A204.1 (cell line): ENCODE data around the gene HAGH.

Source experiments
- FAIRE-seq: peaks from 2 replicates; lab custom pipeline; 2012; peaks lifted over from hg19 to GRCh38; lab: Jason Lieb, UNC

Gene HAGH

DNA sequence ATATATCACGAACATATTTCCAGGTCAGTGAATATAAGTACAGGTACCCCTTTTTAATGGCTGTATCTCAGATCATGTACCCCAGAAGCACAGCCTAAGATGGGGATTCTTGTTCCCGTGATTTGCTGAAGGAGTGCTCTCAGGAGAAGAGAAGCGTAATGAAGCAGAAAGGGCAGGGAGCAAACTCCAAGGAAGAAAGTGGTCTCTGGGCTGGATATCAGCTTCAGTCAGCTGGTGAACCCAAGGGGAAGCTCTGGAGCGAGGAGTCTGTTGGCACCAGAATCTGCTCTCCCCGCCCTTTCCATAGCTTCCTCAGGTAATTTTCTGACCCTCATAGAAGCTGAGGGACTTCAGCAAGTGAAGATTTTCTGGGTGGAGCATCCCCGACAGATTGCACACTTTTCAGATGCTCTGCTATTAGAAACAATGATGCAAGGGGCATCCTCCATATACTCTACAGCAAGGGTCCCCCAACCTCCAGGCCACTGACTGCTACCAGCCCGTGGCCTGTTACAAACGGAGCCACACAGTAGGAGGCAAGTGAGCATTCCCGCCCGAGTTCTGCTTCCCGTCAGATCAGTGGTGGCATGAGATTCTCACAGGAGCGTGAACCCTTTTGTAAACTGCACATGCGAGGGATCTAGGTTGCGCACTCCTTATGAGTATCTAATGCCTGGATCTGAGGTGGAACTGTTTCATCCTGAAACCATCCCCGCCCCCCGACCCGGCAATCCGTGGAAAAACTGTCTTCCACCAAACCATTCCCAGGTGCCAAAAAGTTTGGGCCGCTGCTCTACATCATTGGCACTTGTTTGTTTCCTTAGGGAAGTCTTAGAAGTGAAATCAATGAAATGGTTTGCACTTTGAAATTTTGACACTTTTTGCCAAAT is 4.8 kb upstream of the HAGH start:
- FAIRE-seq: no peak

- FAIRE-seq: no peak
Measured at GRCh38 chr16:1830213-1830612, 3.6 kb upstream of the HAGH start.

GRCh38 chr16:1828645-1829410 is 2.2 kb upstream of the HAGH start:
- FAIRE-seq: no peak

DNA sequence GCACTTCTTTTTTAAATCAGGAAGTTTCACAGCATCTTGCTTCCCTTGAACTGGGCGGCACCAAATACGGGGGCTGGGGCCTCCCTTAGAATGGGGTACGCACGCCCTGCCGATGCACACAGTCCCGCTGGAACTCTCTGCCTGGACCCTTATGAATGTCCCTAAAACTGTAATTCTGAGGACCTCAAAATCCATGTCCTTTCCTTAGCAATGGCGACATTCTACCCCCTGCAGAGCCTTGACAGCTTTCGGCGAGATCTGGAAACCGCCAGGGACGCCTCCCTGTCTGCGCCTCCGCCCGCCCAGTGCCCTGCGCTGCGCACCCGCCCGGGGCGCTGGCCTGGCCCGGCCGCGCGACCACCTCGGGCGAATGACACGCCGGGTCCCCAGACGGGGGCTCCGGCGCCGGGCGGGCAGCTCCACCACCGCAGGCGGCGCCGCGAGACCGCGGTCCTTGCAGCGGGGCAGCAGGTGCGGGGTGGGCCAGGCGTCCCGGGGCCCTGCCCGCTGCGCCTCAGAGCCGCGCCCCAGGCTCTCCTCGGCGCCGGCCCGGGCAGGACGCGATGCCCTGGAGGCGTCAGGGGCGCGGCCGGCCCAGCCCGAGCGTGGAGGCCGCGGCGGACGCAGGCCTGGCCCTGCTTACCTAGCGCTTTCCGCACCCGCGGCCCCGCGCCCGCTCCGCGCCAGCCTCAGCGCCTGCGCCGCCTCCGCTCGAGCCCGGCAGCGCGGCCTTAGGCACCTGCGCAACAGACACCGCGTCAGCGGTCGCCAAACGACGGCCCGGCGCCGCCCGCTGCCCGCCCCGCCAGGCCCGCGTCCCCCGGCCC is 548 bp downstream of the HAGH start:
- no peak for FAIRE-seq

- FAIRE-seq: no peak
Measured at GRCh38 chr16:1825381-1825863, 1.2 kb downstream of the HAGH start.

- no peak for FAIRE-seq
Measured at GRCh38 chr16:1823821-1824220, 2.8 kb downstream of the HAGH start.

GRCh38 chr16:1822801-1823200 is 3.8 kb downstream of the HAGH start:
- FAIRE-seq: no peak

- FAIRE-seq: no peak
Measured at GRCh38 chr16:1821861-1822611, 4.6 kb downstream of the HAGH start.

DNA sequence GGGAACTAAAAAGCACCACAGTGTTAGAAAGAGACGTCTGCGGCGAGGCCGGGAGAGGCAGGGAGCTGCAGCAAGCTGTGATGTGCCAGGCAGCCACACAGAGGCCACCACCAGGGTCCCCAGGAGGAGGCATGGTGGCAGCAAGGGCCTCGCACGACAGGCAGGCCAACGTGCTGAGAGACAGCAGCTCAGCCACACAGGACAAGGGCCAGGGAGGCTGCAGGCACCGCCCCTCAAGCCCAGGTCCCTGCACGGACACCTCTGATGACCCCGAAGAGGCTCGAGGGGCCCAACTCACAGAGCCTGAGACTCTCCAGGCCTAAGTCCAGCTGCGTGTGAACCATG is 5.7 kb downstream of the HAGH start:
- no peak for FAIRE-seq

DNA sequence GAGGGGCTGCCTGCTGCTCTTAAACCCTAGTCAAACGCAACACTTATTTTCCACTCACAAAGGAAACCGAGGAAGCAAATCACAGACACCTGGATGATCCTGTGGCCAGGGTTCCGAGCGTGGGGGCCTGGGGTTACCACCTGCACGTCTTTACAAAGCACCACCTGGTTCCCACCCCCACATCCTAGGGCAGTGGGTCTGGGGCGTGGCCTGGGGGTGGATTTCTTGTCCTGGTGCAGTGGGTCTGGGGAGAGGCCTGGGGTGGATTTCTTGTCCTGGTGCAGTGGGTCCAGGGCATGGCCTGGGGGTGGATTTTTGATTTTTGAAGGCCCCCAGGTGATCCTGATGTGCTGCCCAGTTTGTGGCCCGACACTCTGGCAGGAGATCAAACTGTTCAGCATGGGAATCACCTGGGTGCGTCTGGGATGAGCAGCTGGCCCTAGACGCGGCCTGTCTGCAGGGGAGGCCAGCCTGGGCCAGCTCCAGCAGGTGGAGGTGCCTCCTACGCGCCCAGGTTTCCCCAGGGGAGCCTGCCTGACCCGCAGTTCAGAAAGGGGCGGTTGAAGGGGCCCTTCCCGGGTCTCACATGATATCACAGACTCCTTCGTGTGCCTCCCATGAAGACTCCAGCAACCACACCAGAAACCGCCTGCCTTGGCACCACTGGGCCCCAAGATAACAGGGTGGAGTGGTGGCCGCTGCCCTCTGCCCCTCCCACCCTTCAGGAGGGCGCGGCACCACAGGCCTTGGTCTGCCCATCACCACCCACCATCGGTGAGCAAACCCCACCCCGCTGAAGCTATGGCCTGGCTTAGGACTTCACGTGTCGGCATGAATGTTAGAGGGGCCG is 6.3 kb downstream of the HAGH start:
- no peak for FAIRE-seq

- FAIRE-seq: no peak
Measured at GRCh38 chr16:1819611-1820010, 7.0 kb downstream of the HAGH start.

DNA sequence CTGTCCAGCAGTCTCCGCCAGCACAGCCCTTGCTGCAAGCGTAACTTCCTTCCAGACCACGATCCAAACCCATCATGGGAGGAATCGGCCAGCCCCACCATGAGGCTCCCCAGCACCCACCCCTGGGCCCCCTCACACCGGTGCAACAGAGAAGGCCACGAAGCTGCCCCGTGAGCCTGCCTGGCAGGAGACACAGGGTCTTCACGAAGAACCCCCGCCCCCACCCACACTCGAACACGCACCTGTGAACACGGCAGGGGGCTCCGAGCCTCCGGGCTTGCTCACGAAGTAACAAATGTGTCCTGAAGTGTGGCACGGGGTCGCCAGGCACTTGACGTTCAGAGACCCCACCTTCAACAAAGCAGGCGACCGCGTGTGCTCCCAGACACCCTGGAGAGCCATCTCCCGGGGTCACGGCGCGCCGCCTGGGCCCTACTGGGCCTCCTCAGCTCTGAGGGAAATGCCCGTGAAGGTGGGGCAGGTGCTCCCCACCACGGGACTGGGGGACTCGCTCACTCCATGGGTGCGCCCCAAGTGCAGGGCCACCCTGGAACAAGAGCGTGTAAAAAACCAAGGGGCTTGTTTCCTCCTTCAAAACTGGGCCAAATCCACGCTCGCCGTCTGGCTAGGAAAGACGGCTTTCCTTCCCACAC is 7.6 kb downstream of the HAGH start:
- no peak for FAIRE-seq

GRCh38 chr16:1818204-1818872 is 8.3 kb downstream of the HAGH start:
- FAIRE-seq: no peak

DNA sequence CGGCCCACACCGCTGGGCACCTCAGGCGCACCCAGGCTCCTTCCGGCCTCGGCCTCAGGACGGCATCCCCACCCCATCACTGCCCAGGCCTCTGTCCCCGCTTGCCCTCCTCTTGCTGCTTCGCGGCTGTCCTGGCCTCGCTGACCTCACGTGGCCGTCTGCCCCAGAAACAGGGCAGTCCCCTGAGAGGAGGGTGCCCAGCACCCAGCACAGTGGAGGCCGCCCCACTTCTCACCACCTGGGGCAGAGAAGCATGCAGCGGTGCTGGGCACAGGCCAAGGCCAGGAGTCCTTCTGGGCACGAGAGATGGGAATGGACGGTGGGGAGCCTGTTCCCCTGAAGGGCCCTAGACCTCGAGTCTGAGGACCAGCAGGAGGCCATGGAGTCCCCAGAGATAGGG is 8.9 kb downstream of the HAGH start:
- FAIRE-seq: no peak

DNA sequence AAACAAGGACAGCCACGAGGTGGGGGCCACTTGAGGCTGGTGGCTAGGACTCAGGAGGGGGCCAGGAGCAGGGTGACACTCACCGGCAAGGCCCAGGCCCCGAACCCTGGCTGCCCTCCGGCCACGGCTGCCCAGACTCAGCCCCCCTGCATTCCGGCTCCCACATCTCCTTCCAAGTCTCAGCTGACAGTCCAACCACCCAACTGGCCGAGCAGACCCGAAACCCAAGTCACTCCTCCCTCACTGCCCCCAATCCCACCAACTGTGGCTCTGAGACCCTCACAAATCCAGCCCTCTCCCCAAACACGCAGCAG is 9.4 kb downstream of the HAGH start:
- FAIRE-seq: no peak

GRCh38 chr16:1816396-1817275 is 10.0 kb downstream of the HAGH start:
- no peak for FAIRE-seq

DNA sequence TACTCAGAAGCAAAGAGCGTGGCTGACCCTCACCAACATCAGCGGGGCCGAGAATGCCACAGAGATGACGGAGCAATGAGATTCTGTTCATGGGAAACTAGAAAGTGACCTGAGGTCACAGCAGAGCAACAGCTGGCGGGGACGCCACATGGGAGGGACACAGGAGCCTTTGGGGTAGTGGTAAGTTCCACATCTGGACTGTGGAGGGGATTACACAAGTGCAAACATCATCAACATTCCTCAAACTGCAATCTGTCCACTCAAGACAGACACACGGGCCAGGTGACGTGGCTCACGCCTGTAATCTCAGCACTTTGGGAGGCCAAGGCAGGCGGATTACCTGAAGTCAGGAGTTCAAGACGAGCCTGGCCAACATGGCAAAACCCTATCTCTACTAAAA is 11.2 kb downstream of the HAGH start:
- FAIRE-seq: no peak

- FAIRE-seq: no peak
Measured at GRCh38 chr16:1812732-1813163, 13.9 kb downstream of the HAGH start.

DNA sequence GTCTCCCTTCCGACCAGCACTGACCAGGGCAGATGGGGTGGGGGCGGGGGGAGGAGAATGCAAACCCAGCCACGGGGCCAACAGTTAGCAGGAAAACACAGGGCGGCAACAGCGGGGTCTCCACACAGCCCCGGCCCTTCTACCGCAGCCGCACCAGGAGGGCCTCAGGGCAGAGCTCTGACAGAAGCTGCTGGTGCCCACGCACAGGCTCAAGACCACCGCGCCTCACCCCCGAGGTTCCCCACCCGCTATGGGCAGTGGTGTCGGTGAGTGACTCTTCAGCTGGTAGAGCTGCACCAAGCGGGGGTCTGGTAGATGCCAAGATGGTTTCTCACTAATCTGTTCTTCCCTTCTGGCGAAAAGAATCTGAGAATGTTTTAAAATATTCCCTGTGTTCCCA is 16.1 kb downstream of the HAGH start:
- no peak for FAIRE-seq
